ENCODE measurements around the gene DLG2. TPM values are rescaled to one million over a fixed set of nuclear protein-coding genes. Genes with fewer than 3 reads are reported as not detected.

DLG2 gene
- total and polyA plus RNA-seq, 2 of the 8 experiments (the other 6 are each of a cell fraction or from before 2014, with no cell fraction given): 1.7 to 14.3 TPM

GRCh38 chr11:84069048-84069447, 1558.1 kb downstream of the DLG2 start (continued):
- no peak for TF ChIP-seq SP2 (IDR thresholded peaks at IDR 0.05; ENCODE audit: low read length)

- Histone ChIP-seq H4K20me1 (replicated peaks in 1 of 2; ENCODE audit: control insufficient read depth in 1 of 2, insufficient read depth in 2 of 2, low read length in 2 of 2) (no peaks in the 10 kb centered on the region), H3K79me2 (ENCODE audit: control insufficient read depth in 1 of 2, insufficient read depth in 2 of 2, low read length in 2 of 2) (no peaks in the 10 kb centered on the region), H3K4ac (replicated peaks; ENCODE audit: insufficient read length, low read depth, low read length) (no peak overlapping the region), H2BK15ac (ENCODE audit: low read length) (no peak overlapping the region), H2BK5ac (ENCODE audit: low read depth, low read length) (no peak overlapping the region), H4K91ac (replicated peaks; ENCODE audit: insufficient read length, low read length) (no peak overlapping the region), H3K36me3 (ENCODE audit: control insufficient read depth in 2 of 4, insufficient read depth in 4 of 4, low read length in 3 of 4) (no peaks in the 10 kb centered on the region), H3K4me1 (replicated peaks in 1 of 4; ENCODE audit: control insufficient read depth in 3 of 4, insufficient read depth in 4 of 4, low read length in 3 of 4) (no peaks in the 10 kb centered on the region), H2AK5ac (ENCODE audit: low read depth, low read length) (no peak overlapping the region), H2BK120ac (replicated peaks; ENCODE audit: low read depth, low read length) (no peak overlapping the region), H2AFZ (ENCODE audit: low read length) (no peak overlapping the region), H3K27me3 (replicated peaks in 1 of 4; ENCODE audit: control insufficient read depth in 3 of 4, extremely low read depth in 1 of 4, insufficient read depth in 3 of 4, low read length in 3 of 4) (no peaks in the 10 kb centered on the region), H3K56ac (replicated peaks; ENCODE audit: insufficient read length, low read depth, low read length) (no peak overlapping the region), H3K23me2 (ENCODE audit: low read depth, low read length) (no peaks in the 10 kb centered on the region), H4K5ac (ENCODE audit: insufficient read length, low read depth, low read length) (no peak overlapping the region), H3K79me1 (ENCODE audit: low read depth, low read length) (no peaks in the 10 kb centered on the region), H3K4me2 (ENCODE audit: insufficient read depth in 1 of 2, low read depth in 2 of 2, low read length in 2 of 2) (no peak overlapping the region), H3K4me3 (ENCODE audit: extremely low read depth in 1 of 4, insufficient read depth in 2 of 4, low read depth in 3 of 4, low read length in 4 of 4) (no peak overlapping the region), H3K18ac (ENCODE audit: extremely low read depth, low read length) (no peak overlapping the region), H3K27ac (ENCODE audit: low read depth, low read length) (no peak overlapping the region), H3K9me3 (ENCODE audit: insufficient read depth in 2 of 2, low read depth in 1 of 2, low read length in 1 of 2) (no peaks in the 10 kb centered on the region), H4K8ac (ENCODE audit: extremely low read depth, insufficient read depth, low read length) (no peak overlapping the region), H2BK12ac (ENCODE audit: low read depth, low read length) (no peak overlapping the region), H3K23ac (ENCODE audit: insufficient read length) (no peak overlapping the region), H2BK20ac (ENCODE audit: low read length) (no peak overlapping the region), H3K9ac (replicated peaks in 1 of 4; ENCODE audit: extremely low read depth in 1 of 4, low read depth in 3 of 4, low read length in 3 of 4) (no peak overlapping the region), H3K14ac (ENCODE audit: insufficient read length) (no peak overlapping the region)
- 92% methylated on average over 1 of the region's 1 CpG; no CpG with 5 or more reads in 1 of the 2 experiments for WGBS, 2 experiments (ENCODE audit: extremely low coverage in 1 of 2, insufficient coverage in 1 of 2, insufficient read length in 1 of 2, insufficient replicate concordance in 2 of 2, low coverage in 1 of 2, low lambda C conversion rate in 2 of 2, missing lambda C conversion rate in 1 of 2)
- DNase-seq (ENCODE audit: low read depth in 1 of 2, low spot score in 2 of 2) (no peak), FAIRE-seq (no peak)
- TF ChIP-seq SUZ12 (IDR thresholded peaks at IDR 0.05; ENCODE audit: low read length) (no peak), SIX5 (IDR thresholded peaks at IDR 0.05; ENCODE audit: low read depth, low read length) (no peak), ATF3 (IDR thresholded peaks at IDR 0.05; ENCODE audit: insufficient read depth, low read depth, low read length) (no peak), MAFK (IDR thresholded peaks at IDR 0.05; ENCODE audit: low read depth, low read length) (no peak), PHF8 (conservative IDR thresholded peaks at IDR 0.05; ENCODE audit: low read depth, low read length) (no peak), ZNF274 (IDR thresholded peaks at IDR 0.05; ENCODE audit: borderline replicate concordance, extremely low read depth, low read length) (no peak), EP300 (IDR thresholded peaks at IDR 0.05; ENCODE audit: borderline replicate concordance in 1 of 2, low read depth in 2 of 2, low read length in 2 of 2) (no peak)
- POLR2A ChIA-PET (ENCODE audit: partially characterized antibody): no interaction called here
- CTCF ChIA-PET (ENCODE audit: partially characterized antibody): no interaction called here
Measured at GRCh38 chr11:84061726-84062125, 1565.4 kb downstream of the DLG2 start.
